Measurements from ENCODE around the gene CSNK1G2. TPM values are rescaled to one million over a fixed set of nuclear protein-coding genes. Genes with fewer than 3 reads are reported as not detected.

CSNK1G2 gene
- total and polyA plus RNA-seq, 8 donors = 20.7 to 69.4 (median 27.9) TPM

DNA sequence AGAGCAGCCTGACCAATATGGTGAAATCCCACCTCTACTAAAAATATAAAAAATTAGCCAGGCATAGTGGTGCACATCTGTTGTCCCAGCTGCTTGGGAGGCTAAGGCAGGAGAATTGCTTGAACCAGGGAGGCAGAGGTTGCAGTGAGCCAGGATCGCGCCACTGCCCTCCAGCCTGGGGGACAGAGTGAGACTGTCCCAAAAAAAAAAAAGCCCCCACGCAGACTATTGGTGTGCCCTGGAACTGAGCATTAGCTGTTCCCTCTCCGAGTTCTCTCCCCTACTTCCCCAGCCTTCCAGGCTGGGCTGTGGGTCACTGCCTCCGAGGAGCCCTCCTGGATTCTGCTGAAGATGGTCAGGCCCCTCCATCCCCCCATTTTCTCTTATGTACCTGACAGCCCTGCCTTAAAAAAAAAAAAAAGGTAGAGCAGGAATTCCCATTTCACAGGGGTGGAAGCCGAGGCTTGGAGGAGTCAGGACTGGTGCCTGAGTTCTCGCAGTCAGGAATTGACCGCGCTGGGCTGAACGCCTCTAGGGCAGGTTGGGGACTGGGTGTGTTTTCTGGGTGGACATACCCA lies 33.9 kb upstream of the CSNK1G2 start:
- TF ChIP-seq, protein P1, sequence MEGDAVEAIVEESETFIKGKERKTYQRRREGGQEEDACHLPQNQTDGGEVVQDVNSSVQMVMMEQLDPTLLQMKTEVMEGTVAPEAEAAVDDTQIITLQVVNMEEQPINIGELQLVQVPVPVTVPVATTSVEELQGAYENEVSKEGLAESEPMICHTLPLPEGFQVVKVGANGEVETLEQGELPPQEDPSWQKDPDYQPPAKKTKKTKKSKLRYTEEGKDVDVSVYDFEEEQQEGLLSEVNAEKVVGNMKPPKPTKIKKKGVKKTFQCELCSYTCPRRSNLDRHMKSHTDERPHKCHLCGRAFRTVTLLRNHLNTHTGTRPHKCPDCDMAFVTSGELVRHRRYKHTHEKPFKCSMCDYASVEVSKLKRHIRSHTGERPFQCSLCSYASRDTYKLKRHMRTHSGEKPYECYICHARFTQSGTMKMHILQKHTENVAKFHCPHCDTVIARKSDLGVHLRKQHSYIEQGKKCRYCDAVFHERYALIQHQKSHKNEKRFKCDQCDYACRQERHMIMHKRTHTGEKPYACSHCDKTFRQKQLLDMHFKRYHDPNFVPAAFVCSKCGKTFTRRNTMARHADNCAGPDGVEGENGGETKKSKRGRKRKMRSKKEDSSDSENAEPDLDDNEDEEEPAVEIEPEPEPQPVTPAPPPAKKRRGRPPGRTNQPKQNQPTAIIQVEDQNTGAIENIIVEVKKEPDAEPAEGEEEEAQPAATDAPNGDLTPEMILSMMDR (IDR thresholded peaks at IDR 0.05) = no peak
- DNase-seq = no peak
- 63 to 69% methylated on average over 10 of the region's 10 CpGs for WGBS, 2 donors
- no peak for FAIRE-seq
- H3K27ac ChIP-seq = peak overlapping the region; percentile 76 to 84 (median 80)
- H3K27me3 ChIP-seq = no peaks in the 10 kb centered on the region
- peaks cover 0 to 2% (median 0%) of the 10 kb centered on the region in 3 donors for H3K36me3 ChIP-seq
- intact Hi-C loops (cut with DNase I) = no loop called here
- H3K4me3 ChIP-seq = peak overlapping the region in 2 of 4 donors; percentile 34 to 40
- peaks cover 22 to 33% (median 26%) of the 10 kb centered on the region in 3 donors for H3K4me1 ChIP-seq
- ATAC-seq = no peak
- no peaks in the 10 kb centered on the region for H3K9me3 ChIP-seq

GRCh38 chr19:1907563-1908363 lies 33.2 kb upstream of the CSNK1G2 start:
- no peak for FAIRE-seq
- intact Hi-C loops (cut with DNase I) = no loop called here

DNA sequence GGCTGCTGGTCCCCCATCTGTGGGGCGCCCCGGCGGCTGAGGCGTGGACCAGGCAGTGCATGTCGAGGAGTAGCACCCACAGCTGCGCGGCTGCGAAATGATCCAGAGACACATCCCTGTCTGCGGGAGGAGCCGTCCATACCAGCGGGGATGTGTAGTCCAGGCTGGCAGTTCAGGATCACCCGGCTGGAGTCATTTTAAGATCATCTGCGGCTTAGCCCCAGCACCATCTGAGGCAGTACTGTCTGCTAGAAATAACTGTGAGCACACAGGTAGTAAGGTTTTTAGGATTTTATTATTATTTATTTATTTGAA lies 32.7 kb upstream of the CSNK1G2 start:
- TF ChIP-seq, protein P1 (IDR thresholded peaks at IDR 0.05) = no peak
- WGBS, 2 donors = 36 to 39% methylated on average over 13 of the region's 13 CpGs
- Histone ChIP-seq H3K9me3 (no peaks in the 10 kb centered on the region), H3K27me3 (no peaks in the 10 kb centered on the region), H3K4me1 (peaks cover 23 to 36% (median 23%) of the 10 kb centered on the region in 3 donors), H3K27ac (peak overlapping the region; percentile 76 to 84 (median 80)), H3K36me3 (peaks cover 0 to 14% (median 0%) of the 10 kb centered on the region in 3 donors), H3K4me3 (peak overlapping the region in 3 of 4 donors; percentile 1 to 40 (median 34))
- intact Hi-C loops (cut with DNase I) = no loop called here
- DNase-seq = peak in 1 of 6 donors; percentile 80
- FAIRE-seq = no peak
- no peak for ATAC-seq

More at GRCh38 chr19:1907563-1908363, 33.2 kb upstream of the CSNK1G2 start:
- Histone ChIP-seq H3K27ac (peak overlapping the region; percentile 76 to 84 (median 80)), H3K36me3 (peaks cover 0 to 9% (median 0%) of the 10 kb centered on the region in 3 donors), H3K4me1 (peaks cover 22 to 33% (median 26%) of the 10 kb centered on the region in 3 donors), H3K27me3 (no peaks in the 10 kb centered on the region), H3K9me3 (no peaks in the 10 kb centered on the region), H3K4me3 (peak overlapping the region in 3 of 4 donors; percentile 1 to 40 (median 34))
- DNase-seq = peak; percentile 55 to 87 (median 76)
- ATAC-seq = peak; percentile 40 to 51 (median 45)
- TF ChIP-seq, protein P1 (IDR thresholded peaks at IDR 0.05) = no peak
- 16% methylated on average over 43 of the region's 43 CpGs for WGBS, 2 donors

GRCh38 chr19:1909761-1910080 lies 31.3 kb upstream of the CSNK1G2 start:
- intact Hi-C loops (cut with DNase I) = no loop called here
- DNase-seq = no peak
- Histone ChIP-seq H3K4me3 (no peak overlapping the region), H3K27ac (peak overlapping the region in 1 of 4 donors; percentile 8), H3K27me3 (no peaks in the 10 kb centered on the region), H3K4me1 (peaks cover 28 to 42% (median 29%) of the 10 kb centered on the region in 3 donors), H3K36me3 (peaks cover 0 to 15% (median 0%) of the 10 kb centered on the region in 3 donors), H3K9me3 (no peaks in the 10 kb centered on the region)
- TF ChIP-seq, protein P1 (IDR thresholded peaks at IDR 0.05) = no peak
- no peak for FAIRE-seq
- 73 to 76% methylated on average over 10 of the region's 10 CpGs for WGBS, 2 donors
- ATAC-seq = no peak
